GM21367 (cell line): ENCODE results near the gene PRCD.
"Not testable (repeated sequence)": the region's sequence is repeated elsewhere in the genome, so short reads cannot be mapped to it uniquely, and the experiment has no call there.

Experiments used
- ATAC-seq: cut with Tn5 transposase; IDR thresholded peaks from one replicate; pipeline ENCODE4 v1.9.1; 2021; ENCODE audit not compliant: unreplicated experiment

Gene PRCD

DNA sequence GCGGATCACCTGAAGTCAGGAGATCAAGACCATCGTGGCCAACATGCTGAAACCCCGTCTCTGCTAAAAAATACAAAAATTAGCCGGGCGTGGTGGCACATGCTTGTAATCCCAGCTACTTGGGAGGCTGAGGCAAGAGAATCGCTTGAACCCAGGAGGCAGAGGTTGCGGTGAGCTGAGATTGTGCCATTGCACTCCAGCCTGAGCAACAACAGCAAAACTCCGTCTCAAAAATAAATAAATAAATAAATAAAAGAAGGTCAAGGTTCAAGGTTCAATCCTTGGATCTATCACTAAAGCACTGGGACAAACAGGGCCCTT lies 14.4 kb upstream of the PRCD start:
- not testable (repeated sequence) for ATAC-seq

DNA sequence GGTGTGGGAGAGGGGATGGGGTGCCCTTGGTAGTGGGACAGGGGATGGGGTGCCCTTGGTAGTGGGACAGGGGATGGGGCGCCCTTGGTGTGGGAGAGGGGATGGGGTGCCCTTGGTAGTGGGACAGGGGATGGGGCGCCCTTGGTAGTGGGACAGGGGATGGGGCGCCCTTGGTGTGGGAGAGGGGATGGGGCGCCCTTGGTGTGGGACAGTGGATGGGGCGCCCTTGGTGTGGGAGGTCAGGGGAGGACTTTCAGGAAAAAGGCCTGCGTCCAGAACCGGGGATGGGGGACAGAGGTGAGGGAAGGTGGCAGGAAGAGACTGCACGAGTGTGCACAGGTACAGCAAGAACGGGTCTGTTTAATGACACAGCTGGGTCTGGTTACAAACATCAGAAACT lies 12.8 kb upstream of the PRCD start:
- ATAC-seq = not testable (repeated sequence)

DNA sequence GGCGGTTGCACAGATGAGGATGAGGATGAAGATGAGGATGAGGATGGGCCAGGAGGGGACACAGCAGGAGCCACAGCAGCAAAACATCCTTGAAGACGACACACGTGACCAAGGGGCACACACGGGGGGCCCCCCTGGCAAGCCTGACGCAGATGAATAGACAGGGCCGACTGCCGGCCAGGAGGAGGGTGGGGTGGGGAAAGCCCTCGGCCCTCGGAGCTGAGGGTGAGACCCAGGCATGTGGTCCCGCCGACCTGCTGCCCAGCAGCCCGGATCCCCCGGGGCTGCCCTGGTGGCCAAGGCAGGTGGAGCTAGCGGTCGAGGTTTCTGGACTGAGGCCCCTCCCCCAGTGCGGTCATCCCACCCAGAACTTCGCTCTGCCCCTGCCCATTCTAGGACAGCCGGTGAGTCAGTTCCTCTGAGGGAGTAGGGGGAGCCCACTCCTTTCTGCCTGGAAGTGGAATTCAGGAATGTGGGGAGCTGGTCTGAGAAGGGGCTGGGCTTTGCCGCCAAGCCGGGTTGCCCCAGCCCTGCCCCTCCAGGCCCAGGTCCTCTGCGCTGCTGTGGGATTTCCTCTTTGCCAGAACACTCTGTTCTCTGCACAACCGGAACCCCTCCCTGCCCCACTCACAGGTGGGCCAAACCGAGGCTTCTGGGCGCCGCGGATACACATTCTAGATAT lies 12.3 kb upstream of the PRCD start:
- ATAC-seq = no peak

DNA sequence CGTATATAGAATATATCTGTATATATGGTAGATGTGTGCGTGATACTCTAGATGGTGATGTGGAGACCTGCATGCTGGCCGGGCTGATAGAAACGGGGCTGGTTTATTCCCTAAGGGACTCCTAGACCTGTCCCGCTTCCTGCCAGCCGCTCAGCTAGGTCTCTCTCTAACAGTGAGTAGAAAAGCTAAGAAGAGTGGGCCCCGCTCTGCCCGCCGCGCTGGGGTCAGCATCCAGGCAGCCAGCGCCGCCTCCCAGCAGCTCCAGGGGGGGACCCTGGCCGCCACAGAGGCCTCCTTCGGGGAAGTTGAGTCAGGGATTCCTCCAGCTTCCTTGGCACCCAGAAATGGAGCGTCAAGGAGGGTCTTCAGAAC lies 11.7 kb upstream of the PRCD start:
- ATAC-seq = no peak

DNA sequence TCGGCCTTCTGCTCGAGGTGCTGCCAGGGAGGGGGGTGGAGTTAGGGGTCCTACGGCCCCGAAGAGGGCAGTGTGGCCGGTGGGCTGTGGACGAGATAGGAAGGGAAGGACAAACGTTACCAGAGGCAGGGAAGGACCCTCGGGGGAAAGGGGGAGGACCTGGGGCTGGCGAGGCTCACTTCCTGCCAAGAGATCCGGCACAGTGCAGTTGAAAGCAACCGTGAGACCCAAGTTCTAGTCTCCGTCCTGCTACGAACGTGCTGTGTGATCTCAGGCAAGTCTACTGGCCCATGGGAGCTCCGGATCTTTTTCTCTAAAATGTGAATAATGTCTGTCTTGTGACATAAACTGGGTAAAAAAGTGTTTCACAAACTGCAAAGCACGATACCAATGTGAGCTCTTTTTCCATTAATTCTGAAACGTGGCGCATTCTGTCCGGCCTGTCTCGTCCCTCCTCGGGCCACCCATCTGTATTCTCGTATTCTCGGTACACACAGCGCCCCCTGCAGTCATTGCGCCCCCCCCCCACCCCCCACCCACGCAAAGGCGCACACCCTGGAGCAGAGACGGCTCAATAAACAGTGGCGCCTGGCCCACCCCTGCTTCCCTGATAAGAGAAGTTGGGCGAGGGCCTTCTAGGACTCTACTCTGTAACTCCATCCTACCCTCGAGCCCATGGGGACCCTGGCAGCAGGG lies 11.2 kb upstream of the PRCD start:
- ATAC-seq = no peak

DNA sequence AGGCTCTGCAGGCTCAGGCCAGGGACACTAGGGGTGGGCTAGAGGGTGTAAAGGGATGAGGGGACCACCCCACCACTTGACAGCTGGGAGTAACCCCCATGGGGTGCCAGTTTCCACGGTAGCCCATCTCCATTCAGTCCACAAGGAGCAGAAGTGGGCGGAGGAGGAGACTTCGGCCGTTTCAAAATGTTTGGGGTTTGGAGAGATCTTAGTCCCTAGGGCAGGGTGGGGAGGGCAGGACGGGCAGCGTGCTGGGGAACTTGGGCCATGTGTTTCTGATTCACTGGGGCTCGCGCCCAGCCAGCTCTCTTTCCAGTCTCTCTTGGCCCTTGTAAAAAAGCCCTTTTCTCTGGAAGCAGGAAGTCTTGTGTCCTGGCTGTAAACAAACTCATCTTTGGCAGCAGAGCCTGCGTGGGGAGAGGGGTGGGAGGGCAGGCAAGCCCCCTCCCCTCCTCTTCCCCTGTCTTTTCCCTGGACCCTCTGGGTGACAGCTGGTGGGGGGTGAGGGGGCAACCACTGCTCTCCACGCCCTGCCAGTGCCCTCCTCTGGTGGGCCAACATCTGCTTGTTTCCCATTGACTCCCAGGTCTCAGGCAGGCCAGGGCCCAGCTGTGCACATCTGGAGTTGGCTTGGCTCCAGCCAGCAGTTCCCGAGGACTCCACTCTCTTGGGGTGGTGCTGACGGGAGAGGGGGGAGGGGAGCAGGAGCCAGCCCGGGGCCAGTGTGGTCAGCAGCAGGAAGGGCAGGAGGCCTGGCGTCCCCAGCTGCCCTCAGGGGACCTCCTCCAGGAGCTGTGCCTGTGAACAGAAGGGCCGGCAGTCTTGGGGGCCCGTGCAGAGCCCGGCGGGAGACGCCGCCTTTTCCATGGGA lies 10.4 kb upstream of the PRCD start:
- no peak for ATAC-seq

DNA sequence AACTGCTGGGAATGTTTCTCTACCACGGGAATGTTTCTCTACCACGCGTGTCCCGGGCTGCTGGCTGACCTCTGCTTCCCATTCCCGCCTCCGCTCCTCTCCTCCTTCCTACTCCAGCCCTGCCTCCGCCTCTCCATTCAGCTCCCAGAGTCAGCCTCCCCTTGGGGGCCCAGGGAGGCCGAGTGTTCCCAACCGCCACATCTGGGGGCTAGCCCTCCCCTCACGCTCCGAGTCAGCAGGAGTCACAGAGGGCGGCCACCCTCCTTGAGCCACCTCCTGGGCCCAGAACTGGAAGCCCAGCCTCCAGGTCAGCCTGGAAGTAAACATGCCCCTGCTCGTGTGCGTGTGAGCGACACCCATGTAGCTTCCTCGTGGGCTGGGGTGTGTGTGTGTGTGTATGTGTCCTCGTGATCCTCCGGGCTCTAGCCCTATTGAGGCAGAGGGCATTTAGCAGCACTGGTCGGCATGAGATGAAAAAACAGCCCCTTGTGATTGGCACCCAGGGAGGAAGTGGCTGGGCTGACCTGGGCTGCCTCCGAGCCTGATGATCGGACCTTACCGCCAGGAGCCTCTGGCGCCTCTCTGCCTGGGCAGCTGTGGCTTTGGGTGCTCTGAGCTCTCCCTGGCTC lies 9.6 kb upstream of the PRCD start:
- ATAC-seq = no peak

DNA sequence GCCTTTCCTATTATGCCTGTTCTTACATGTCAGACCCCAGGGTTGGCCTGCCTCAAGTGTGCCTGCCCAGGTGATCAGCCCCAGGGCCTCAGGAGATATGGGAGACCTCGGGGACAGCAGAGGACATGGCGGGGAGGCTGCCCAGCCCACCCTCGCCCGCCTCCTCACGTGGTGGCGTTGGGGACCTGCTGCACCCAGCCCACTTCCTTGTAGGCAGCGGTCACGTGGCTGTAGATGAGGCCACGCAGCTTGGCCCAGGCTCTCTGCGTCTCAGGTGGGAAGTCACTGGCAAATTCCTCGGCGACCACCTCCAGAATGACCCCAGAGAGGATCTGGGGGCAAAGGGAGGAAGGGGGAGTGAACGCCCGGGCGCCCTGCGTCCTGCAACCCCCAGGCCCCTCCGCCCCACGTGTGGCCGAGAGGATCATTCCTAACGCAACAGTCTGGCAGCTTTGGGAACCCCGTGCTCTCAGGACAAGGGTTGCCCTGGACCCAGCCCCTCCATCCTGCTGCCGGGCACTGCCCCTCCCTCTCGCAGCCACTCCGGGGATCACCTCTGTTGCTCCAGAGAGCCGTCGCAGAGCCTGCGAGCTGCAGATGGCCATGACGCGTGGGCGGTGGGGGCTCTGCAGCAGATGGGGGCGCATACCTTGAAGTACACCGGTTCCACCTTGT lies 8.9 kb upstream of the PRCD start:
- ATAC-seq = no peak

DNA sequence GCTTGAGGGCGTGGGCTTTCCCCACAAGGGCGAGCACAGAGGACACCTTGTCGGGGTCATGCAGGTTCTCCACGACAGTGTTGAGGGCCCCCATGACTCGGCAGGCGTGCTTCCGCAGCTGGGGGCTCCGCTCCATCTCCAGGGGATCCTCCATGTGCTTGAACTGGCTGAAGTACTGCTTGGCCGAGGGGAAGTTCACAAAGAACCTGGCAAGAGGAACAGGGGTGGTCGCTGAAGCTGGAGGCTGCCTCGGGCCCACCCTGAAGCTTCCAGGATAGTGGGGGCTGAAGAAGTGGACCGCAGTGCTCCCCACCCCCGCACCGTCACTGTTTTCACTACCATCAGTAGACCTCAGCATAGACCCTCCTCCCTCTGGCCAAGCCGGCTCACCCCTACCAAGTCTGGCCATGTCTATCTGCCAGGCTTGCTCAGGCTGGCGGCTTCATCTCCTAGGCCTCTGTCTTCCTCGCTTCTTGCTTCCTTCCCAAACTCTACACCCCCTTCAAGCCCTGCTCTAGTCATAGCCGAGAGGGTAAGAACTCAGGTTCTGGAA lies 8.3 kb upstream of the PRCD start:
- ATAC-seq = no peak

DNA sequence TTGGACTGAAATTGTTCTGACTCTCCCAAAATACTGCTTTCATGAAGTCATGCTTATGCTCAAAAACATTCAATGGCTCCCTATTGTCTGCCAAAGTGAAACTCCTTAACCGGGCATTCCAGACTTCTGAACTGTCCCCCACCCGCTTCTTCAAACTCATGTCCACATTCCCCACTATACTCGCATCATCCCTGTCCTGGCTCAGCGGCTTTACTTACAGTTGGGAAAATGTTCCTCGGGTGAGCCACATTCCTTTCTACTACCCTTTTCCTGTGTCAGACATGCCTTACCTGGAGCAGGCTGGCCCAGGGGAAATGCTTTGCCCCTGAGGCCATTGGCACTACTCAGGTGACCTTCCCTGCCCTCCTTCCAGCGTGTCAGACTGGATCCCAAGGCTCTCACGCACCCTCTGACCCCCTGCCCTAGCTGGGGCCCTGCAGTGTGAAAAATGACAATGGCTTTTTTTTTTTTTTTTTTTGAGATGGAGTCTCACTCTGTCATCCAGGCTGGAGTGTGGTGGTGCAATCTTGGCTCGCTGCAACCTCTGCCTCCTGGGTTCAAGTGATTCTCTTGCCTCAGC lies 7.7 kb upstream of the PRCD start:
- ATAC-seq = no peak

DNA sequence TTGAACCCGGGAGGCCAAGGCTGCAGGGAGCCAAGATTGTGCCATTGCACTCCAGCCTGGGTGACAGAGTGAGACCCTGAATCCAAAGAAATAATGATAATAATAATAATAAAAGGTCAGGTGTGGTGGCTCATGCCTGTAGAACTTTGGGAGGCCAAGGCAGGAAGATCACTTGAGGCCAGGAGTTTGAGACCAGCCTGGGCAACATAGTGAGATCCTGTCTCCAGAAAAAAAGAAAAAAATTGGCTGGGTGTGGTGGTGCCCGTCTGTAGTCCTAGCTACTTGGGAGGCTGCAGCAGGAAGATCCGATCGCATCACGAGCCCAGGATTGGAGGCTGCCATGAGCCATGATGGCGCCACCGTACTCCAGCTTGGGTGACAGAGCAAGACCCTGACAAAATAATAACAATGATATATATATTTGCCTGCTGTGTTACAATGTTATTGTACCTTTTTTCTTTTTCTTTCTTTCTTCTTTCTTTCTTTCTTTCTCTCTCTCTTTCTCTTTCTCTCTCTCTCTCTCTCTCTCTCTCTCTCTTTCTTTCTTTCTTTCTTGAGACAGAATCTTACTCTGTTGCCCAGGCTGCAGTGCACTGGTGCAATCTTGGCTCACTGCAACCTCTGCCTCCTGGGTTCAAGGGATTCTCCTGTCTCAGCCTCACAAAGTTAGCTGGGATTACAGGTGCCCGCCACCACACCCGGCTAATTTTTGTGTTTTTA lies 6.0 kb upstream of the PRCD start:
- not testable (repeated sequence) for ATAC-seq

DNA sequence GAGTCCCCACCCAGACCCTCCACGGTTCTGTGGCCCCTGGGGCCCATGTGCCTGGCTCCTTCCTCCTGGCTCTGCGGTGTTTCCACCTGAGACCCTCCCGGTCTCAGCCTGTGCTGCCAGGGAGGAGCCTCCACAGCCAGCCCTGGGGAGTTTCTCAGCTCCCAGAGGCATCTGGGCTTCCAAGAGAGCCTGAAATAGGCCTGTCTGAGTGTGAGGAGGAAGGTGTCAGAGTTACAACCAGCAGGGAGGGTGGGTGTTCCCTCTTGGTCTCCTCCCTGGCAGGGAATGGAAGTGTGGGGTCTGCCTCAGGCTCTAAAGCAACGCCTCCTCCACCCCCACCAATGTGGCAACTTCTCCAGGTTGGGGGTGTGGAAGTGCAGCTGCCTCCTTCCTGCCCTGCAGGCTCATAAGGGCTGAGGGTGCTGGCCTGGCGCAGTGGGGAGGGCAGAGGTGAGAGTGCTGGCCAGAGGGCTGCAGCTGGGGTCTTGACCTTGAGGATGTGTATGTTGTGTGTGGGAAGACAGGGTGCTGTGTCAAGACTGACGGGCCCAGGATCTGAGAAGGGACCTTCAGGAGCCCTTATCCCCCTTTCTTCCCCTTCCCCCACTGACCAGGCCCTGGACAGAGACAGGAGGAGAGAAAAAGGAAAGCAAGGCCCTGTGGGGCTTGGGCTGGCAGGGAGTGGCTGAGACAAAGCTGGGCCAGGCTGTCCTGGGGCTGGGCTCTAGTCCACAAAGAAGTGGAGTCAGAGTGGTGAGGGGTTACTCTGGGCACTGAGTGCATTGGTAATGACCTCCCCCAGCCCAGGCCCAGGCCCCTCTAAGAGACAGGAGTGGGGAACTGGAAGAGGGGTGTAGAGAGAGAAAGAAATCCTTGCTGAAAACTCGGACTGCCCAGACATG lies 4.8 kb upstream of the PRCD start:
- no peak for ATAC-seq

DNA sequence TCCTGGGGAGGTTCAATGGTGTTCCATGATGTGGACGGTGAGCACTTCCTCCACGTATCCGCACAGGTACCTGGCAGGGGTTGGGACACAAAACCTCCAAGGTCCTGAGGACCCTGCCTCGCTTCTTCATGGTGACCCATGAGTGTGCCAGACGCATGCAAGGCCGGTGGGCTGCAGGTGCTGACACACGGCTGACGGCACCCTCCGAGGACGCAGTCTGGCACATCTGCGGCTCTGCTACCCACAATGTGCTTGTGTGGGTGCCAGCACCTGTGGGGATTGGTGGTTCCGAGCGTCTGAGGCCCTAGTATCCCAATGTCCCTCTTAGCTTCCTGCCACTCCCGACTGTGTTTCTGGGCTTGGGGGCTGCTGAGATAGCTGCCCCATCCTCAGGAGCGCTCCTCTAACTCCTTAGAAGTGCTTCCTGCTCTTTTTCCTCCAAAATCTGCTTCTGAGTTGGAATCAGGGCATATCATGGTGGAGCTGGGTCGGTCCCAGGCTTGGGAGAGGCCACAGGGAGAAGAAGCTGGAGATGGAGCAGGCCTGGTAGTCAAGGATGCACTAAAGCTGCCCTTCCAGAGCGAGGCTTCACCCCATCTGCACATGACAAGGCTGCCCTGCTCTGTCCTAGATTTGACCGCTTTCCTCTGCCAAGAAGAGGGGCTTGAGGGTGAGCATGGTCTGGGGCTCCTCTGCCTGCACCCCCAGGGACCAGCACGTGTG lies 3.9 kb upstream of the PRCD start:
- ATAC-seq = no peak

DNA sequence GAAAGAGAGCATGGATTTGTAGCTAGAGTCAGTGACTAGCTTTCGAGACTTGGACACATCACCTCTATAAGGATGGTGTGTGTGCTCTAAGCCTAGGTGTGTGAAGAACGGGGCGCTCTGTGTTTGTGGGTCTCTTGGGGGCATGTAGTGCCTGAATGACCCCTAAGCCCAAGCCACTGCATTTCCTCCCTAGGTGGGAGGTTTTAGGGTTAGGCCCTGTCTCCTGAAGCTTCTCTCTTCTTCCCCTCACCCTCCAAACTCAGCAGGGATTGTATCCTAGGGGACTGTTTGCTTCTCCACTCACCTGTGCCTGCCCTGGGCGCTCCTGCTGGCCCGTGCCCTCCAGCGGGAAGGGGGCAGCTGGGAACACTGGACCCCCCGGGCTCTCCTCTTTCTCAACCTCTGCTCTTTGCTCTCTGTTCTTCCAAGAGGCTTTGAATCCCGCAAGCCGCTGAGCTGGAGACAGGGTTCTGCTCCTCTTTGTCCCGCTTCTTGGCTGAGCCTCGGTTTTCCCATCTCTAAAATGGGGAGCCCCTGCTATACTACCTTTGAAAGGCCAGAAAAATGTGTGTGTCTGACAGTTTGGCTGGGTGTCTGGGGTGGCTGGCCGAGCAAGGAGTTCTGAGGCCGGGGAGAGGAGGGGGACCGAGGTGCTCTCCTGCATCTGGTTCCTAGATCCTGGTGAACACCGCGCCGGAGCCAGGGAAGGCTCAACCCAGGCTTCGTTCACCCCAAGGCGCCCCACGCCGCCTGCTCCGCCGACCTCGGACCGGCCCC lies 3.1 kb upstream of the PRCD start:
- ATAC-seq = no peak

DNA sequence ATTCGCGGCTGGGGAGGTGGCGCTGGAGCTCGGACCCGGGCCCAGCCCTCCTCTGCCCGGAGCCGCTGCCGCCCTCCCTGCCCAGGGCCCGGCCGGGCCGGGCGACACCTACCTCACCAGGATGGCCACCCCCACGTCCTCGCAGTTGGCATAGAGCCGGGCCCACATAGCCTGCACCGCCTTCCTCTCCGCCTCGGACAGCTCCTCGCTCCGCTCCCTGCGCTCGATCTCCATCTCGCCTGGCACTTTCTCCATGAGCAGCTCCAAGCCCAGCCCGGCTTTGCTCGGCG lies 2.6 kb upstream of the PRCD start:
- ATAC-seq = no peak

DNA sequence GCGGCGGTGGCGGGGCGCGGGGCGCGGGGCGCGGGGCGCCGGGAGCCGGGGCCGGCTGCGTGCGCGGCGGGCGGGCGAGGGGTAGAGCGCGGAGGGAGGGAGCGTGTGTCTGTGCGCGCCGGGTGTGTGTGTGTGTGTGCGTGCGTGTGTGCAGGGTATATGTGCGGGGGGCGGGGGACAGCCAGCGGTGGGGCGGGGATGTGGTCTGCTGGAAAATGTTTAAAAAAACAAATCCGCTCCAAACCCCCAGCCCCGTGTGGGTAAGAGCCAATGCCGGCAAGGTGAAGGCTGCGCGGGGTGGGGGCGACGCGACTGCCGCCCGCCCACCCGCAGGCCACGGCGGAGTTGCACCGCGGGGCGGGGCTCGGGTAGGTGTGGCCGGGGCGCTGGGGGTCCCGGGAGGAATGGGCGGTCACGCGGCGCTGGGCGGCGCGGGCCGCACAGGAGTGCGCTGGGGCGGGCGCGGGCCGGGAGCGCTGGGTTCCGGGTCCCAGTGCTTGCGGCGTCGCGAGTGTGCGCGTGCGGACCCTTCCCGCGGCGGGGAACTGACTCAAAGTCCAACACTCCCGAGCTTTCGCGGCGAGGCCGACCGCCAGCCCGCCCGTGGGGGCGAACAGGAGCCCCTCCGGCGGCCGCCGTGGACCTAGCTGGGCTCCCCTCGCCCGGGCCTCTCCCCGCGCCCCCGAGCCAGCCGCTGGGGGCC lies 2.1 kb upstream of the PRCD start, which contains the start of gene CYGB:
Gene CYGB (minus strand): TSS at position 132 of the 703 bp plus-strand sequence. CDS start 167 bp downstream, outside the sequence.
- ATAC-seq = no peak
